ENCODE measurements around the gene ARAP3. TPM values are rescaled to one million over a fixed set of nuclear protein-coding genes. Genes with fewer than 3 reads are reported as not detected.

Gene ARAP3
- total RNA-seq, 1 donor from 2014 or later: 8.6 TPM

GRCh38 chr5:141663506-141663905 lies 18.5 kb downstream of the ARAP3 start:
- Mint-ChIP-seq H3K9me3 (ENCODE audit: unreplicated experiment) (peaks cover 3% of the 10 kb centered on the region), H3K4me1 (ENCODE audit: low read depth, unreplicated experiment) (no peaks in the 10 kb centered on the region), H3K27me3 (ENCODE audit: unreplicated experiment) (peaks cover 5% of the 10 kb centered on the region), H3K36me3 (ENCODE audit: unreplicated experiment) (no peaks in the 10 kb centered on the region), H3K4me3 (ENCODE audit: unreplicated experiment) (no peak overlapping the region), H3K27ac (ENCODE audit: unreplicated experiment) (no peak overlapping the region)
- DNase-seq: no peak
- no peak for TF ChIP-seq CTCF (IDR thresholded peaks at IDR 0.05; ENCODE audit: partially characterized antibody, unreplicated experiment)

GRCh38 chr5:141662028-141662427 lies 20.0 kb downstream of the ARAP3 start:
- H3K27me3 Mint-ChIP-seq (ENCODE audit: unreplicated experiment): peaks cover 5% of the 10 kb centered on the region
- DNase-seq: no peak
- no peak overlapping the region for H3K4me3 Mint-ChIP-seq (ENCODE audit: unreplicated experiment)
- H3K4me1 Mint-ChIP-seq (ENCODE audit: low read depth, unreplicated experiment): no peaks in the 10 kb centered on the region
- no peak overlapping the region for H3K27ac Mint-ChIP-seq (ENCODE audit: unreplicated experiment)
- H3K36me3 Mint-ChIP-seq (ENCODE audit: unreplicated experiment): peaks cover 3% of the 10 kb centered on the region
- peaks cover 5% of the 10 kb centered on the region for H3K9me3 Mint-ChIP-seq (ENCODE audit: unreplicated experiment)
- no peak for TF ChIP-seq CTCF (IDR thresholded peaks at IDR 0.05; ENCODE audit: partially characterized antibody, unreplicated experiment)

DNA sequence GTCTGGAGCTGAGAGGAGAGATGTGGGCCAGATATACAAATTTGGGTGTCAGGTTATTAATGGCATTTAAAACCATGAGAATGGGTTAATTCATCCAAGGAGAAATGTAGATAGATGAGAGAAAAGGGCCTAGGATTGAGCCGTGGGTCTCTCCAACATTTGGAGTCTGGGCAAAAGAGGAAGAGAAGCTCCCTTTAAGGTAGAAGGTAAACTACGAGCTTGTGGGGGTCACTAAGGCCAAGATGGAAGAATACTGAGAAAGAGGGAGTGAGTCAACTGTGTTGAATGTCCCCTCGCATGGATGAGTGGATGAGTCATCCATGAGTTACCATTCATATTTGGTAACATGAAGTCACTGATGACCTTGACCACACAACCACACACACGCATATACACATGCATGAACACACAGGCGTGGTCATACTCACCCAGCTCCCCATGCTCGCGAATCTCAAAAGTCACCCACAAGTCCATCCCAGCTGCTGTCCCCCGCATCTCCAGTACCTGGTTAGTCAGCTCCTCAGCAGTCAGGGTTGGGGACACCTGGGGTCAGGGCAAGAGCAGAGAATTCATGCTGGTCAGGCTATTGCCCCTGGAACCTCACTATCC lies 24.0 kb downstream of the ARAP3 start:
- Mint-ChIP-seq H3K36me3 (ENCODE audit: unreplicated experiment) (peaks cover 3% of the 10 kb centered on the region), H3K4me3 (ENCODE audit: unreplicated experiment) (no peak overlapping the region), H3K4me1 (ENCODE audit: low read depth, unreplicated experiment) (no peaks in the 10 kb centered on the region), H3K27me3 (ENCODE audit: unreplicated experiment) (peaks cover 8% of the 10 kb centered on the region), H3K9me3 (ENCODE audit: unreplicated experiment) (peaks cover 7% of the 10 kb centered on the region), H3K27ac (ENCODE audit: unreplicated experiment) (no peak overlapping the region)
- DNase-seq: no peak
- no peak for TF ChIP-seq CTCF (IDR thresholded peaks at IDR 0.05; ENCODE audit: partially characterized antibody, unreplicated experiment)

DNA sequence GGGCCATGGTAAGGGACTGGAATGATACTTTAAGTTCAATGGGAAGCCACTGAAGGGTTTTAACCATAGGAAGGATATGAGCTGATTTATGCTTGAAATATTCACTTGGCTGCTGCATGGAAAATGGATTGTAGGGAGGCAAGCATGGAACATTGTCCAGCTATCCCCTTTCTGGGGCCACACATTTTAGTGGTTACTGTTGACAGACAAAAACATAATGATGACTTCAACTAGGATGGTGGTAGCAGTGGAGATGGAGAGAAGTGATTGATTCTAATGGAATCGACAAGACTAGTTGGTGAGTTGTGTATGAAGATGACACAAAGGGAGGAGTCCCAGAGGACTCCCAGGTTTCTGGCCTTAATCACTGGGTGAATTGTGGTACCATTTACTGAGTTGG lies 24.6 kb downstream of the ARAP3 start:
- no peak for DNase-seq
- peaks cover 3% of the 10 kb centered on the region for H3K36me3 Mint-ChIP-seq (ENCODE audit: unreplicated experiment)
- no peak for TF ChIP-seq CTCF (IDR thresholded peaks at IDR 0.05; ENCODE audit: partially characterized antibody, unreplicated experiment)
- H3K27me3 Mint-ChIP-seq (ENCODE audit: unreplicated experiment): peaks cover 6% of the 10 kb centered on the region
- no peak overlapping the region for H3K27ac Mint-ChIP-seq (ENCODE audit: unreplicated experiment)
- H3K4me1 Mint-ChIP-seq (ENCODE audit: low read depth, unreplicated experiment): no peaks in the 10 kb centered on the region
- no peak overlapping the region for H3K4me3 Mint-ChIP-seq (ENCODE audit: unreplicated experiment)
- H3K9me3 Mint-ChIP-seq (ENCODE audit: unreplicated experiment): peaks cover 9% of the 10 kb centered on the region

DNA sequence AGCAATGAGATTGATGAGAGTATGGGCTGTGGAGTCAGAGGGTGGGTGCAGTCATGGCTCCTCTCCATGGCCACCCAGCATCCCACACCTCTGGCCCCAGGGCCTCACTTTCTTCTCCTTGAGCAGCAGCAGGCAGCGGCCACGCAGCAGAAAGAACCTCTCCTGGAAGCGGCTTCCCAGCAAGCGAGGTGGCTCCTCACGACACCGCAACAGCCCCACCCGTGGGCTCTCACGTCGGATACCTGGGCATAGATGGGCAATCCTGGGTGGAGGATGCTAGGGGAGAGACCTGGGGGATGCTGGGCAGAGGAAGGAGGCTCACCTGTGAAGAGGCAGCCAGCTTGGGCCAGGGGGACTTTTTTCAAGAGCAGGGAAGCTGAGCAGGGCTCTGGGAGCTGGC lies 25.6 kb downstream of the ARAP3 start:
- Mint-ChIP-seq H3K27me3 (ENCODE audit: unreplicated experiment) (peaks cover 5% of the 10 kb centered on the region), H3K36me3 (ENCODE audit: unreplicated experiment) (peaks cover 3% of the 10 kb centered on the region), H3K27ac (ENCODE audit: unreplicated experiment) (no peak overlapping the region), H3K4me1 (ENCODE audit: low read depth, unreplicated experiment) (no peaks in the 10 kb centered on the region), H3K9me3 (ENCODE audit: unreplicated experiment) (peaks cover 9% of the 10 kb centered on the region), H3K4me3 (ENCODE audit: unreplicated experiment) (no peak overlapping the region)
- DNase-seq: no peak
- TF ChIP-seq CTCF (IDR thresholded peaks at IDR 0.05; ENCODE audit: partially characterized antibody, unreplicated experiment): no peak

Data from glutamatergic neuron (in vitro differentiated cells).